22Rv1 (cell line): ENCODE measurements around the gene PLP1.

Source experiments
- CTCF ChIP-seq: fragments of 450-650 bp; IDR thresholded peaks from 2 replicates; pipeline ENCODE4 v1.5.1; 2017; ENCODE audit warnings: mild to moderate bottlenecking
- ZFX ChIP-seq: fragments of 450-650 bp; IDR thresholded peaks from 2 replicates; pipeline ENCODE4 v1.6.1; 2017; ENCODE audit warnings: antibody characterized with exemption, borderline replicate concordance

DNA sequence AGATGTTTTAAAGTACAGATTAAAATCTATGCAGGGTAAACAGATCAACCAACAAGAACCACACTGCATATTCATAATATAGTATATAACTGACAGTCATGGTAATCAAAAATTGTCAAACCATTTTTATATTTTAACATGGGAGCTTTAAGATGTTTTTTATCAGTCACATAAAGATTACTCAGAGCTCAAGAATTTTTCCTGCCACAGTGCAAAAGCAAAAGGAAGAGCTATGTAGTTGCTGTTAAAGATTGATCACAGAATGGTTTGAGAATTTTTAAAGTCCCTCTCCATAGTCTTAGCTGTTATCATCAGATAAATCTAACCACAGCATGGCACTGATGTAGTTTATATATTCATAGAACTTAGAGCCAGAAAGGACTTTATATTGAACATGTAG lies 47.0 kb downstream of the PLP1 start:
- TF ChIP-seq CTCF (no peak), ZFX (no peak)
